SKM-1 treated with dmso at 0.1 percent for 144 hours (cell line): ENCODE data around the gene PRDX5.
A peak's percentile ranks its signal among the peaks of the same experiment; 100 is the strongest.
"Not testable (repeated sequence)": the region's sequence is repeated elsewhere in the genome, so short reads cannot be mapped to it uniquely, and the experiment has no call there.

Experiments used
- DNase-seq: peaks from one replicate; lab custom pipeline; 2025; ENCODE audit not compliant: unreplicated experiment; lab: John Stamatoyannopoulos, UW

PRDX5 gene

DNA sequence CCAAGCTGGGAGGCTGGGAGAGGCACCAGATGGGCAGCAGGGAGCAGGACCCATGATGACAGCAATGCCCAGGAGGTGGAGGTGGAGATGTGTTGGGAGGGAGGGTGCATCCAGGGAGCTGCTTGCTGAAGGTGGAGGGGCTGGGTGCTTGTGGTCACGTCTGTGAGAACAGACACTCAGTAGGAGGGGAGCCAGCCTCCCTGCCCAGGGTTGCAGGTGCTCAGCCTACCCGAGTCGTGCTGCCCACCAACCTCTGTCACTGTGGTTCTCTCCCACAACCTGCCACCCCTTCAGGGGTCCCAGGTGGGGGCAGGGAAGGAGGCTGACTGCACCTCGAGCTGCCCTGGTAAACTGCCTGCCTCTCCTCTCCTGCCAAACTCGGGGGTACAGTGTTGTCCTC lies 5.5 kb downstream of the PRDX5 start:
- no peak for DNase-seq

GRCh38 chr11:64323984-64324383 lies 6.1 kb downstream of the PRDX5 start:
- DNase-seq, result not testable (repeated sequence)

DNA sequence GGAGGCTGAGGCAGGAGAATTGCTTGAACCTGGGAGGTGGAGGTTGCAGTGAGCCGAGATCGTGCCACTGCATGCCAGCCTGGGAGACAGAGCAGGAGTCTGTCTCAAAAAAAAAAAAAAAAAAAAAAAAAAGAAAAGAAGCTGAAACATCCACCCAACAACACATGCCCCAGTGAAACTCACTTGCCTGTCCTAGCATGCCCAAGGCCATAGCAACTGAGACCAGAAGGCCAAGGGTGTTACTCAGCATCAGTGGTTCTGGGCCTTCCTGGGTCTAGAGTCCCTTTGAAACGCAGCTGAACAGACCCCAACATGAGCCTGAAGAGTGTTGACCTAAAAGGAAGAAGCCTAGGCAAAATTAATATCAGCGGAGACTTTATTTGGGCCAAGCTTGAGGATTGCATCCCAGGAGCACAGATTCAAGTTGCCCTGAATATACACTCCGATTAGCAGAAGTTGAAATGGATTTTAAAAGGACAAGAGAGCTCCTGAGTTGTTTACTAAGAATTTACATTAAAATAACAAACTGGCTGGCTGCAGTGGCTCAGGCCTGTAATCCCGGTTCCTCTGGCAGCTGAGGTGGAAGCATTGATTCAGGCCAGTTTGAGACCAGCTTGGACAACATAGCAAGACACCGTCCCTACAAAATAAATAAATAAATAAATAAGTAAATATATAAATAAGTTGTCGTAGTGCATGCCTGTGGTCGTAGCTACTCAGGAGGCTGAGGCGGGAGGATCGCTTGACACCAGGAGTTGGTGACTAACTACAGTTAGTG lies 7.0 kb downstream of the PRDX5 start:
- DNase-seq, result no peak

- no peak for DNase-seq
These were observed 9.5 kb downstream of the PRDX5 start for GRCh38 chr11:64327375-64327774.

GRCh38 chr11:64327993-64328392 lies 10.1 kb downstream of the PRDX5 start:
- DNase-seq, result no peak

GRCh38 chr11:64330888-64331287 lies 13.0 kb downstream of the PRDX5 start:
- no peak for DNase-seq

DNA sequence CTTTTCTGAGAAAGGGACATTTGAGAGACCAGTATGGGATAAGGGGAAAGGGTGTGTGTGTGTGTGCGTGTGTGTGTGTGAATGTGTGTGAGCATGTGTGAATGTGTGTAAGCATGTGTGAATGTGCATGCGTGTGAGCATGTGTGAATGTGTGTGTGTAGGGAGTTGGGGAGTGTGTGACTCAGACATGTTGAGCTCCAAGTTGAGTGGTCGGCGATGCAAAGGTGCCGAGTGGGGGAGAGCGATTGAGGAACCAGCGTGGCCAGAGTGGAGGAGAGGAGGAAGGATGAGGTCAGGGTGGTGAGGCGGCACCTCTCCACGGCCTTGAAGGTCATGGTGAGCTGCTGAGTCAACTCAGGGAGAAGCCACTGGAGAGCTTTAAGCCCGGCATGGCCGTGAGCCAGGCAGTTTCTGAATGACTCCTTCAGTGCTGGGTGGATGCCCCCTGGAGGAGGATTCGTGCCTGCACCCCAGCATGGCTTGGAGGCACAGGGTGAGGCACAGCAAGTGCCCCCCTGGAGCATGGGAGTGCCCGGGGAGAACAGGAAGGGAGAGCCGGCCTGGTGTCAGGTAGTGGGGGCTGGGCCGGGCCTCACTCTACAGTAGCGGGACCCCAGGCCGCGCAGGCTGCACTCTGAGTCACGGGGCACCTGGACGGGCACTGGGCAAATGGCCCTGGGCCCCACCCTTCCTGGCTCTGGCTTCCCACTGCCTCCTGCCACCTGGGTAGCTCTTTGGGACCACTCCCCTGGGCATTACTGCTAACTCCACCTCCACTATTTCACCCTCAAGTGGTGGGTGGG lies 13.8 kb downstream of the PRDX5 start:
- DNase-seq, result peak; percentile 89

DNA sequence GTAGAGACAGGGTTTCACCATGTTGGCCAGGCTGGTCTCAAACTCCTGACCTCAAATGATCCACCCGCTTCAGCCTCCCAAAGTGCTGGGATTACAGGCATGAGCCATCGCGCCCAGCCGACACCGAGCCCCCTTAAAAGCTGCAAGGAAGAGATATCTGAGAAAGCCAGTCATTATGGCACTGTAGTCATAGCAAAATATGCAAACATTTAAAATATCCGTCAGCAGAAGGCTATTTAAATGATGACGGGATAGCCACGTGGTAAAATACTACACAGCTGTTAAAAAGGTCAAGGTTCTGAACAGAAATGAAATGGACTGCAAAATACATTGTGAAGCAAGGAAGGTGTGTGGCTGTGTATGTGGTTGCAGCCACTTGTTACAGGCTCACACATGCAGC lies 15.6 kb downstream of the PRDX5 start:
- no peak for DNase-seq

- DNase-seq, result peak; percentile 95
These were observed 17.1 kb downstream of the PRDX5 start for GRCh38 chr11:64334764-64335735.

DNA sequence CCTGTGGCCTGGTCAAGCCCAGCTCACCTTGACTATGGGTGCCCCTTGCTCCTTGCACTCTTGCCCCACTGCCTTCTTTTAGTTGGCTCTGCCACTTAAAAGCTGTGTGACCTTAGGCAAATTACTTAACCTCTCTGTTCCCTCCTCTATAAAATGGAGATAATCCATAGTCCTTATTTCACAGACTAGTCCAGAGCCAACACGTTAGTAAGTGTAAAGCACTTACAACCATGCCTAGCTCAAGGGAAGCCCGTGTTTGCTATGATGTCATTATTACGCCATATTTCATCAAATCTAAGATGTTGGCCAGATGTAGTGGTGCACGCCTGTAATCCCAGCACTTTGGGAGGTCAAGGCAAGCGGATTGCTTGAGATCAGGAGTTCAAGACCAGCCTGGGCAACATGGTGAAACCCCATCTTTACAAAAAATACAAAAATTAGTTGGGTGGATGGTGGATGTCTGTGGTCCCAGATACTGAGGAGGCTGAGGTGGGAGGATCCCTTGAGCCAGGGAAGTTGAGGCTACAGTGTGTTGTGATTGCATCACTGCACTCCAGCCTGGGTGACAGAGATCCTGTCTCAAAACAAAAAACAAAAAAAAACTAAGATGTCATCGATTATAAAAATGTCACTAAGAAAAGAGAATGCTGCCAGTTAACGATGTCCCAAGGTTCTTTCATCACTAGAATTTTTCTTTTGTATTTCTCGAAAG lies 19.8 kb downstream of the PRDX5 start:
- DNase-seq, result no peak

- no peak for DNase-seq
These were observed 20.8 kb downstream of the PRDX5 start for GRCh38 chr11:64338716-64339115.

DNA sequence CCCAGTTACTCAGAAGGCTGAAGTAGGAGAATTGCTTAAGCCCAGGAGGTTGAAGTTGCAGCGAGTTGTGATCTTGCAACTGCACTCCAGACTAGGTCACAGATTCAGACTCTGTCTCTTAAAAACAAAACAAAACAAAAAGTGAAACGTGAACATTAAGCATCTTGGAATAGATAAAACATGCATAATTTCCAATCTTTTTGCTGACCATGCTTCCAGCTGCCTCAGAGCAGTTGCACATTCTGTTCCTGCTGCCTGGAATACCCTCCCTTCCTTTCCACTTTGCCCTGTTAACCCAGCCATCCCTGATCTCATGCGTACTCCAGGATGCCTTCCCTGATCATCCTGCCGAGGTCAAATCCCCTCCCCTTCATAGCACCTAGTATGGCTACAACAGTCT lies 21.4 kb downstream of the PRDX5 start:
- no peak for DNase-seq

GRCh38 chr11:64339754-64340408 lies 22.0 kb downstream of the PRDX5 start, which contains the start of gene CCDC88B:
TSS of gene CCDC88B (plus strand) at chr11:64340204. CDS start at chr11:64340267, 63 bp downstream.
- DNase-seq, result peak; percentile 76

- peak; percentile 65 for DNase-seq
These were observed 22.9 kb downstream of the PRDX5 start for GRCh38 chr11:64340671-64341335.

DNA sequence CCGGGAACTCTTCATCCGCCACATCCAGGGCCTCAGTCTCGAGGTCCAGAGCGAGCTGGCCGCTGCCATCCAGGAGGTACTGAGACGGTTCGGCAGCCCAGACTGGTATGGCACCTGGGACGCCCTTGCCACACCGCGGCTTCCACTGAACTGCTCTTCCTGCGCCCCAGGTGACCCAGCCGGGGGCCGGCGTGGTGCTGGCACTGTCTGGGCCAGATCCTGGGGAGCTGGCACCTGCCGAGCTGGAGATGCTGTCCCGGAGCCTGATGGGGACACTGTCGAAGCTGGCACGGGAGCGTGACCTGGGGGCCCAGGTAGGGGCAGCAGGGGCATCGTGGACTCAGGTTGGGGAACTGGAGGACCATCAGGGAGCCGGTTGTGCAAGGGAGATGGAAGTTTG lies 23.5 kb downstream of the PRDX5 start:
- no peak for DNase-seq

- peak; percentile 67 for DNase-seq
These were observed 24.2 kb downstream of the PRDX5 start for GRCh38 chr11:64341851-64342791.

GRCh38 chr11:64342869-64343745 lies 25.2 kb downstream of the PRDX5 start:
- DNase-seq, result no peak
